GM23338 (cell line): Measurements from ENCODE around the gene SPATA13. TPM values are rescaled to one million over a fixed set of nuclear protein-coding genes. Genes with fewer than 3 reads are reported as not detected.

Experiments used
- ATAC-seq: fragments of 200-7000 bp; cut with Tn5 transposase; 3 replicates; pipeline ENCODE4 v1.9.1; 2020
- DNase-seq: peaks from one replicate; pipeline ENCODE4 v3.0.0-alpha.2; 2015; ENCODE audit warnings: low spot score
- H2AFZ ChIP-seq: fragments of 200-600 bp; sonication (generic); 2 replicates; pipeline ENCODE4 v1.8.0; 2016; ENCODE audit warnings: antibody characterized with exemption, mild to moderate bottlenecking, moderate library complexity
- H3F3A ChIP-seq: fragments of 200-600 bp; sonication (generic); replicated peaks from 2 replicates; pipeline ENCODE4 v1.8.0; 2017; ENCODE audit warnings: antibody characterized with exemption, mixed run types, low read depth
- H3K27ac ChIP-seq: fragments of 200-600 bp; sonication (generic); 2 replicates; pipeline ENCODE4 v1.6.1; 2016; ENCODE audit warnings: low read depth
- H3K27me3 ChIP-seq: fragments of 200-600 bp; sonication (generic); 2 replicates; pipeline ENCODE4 v1.8.0; 2016; ENCODE audit warnings: mild to moderate bottlenecking, mixed run types, moderate library complexity; ENCODE audit not compliant: insufficient read depth
- H3K36me3 ChIP-seq: fragments of 200-600 bp; sonication (generic); 2 replicates; pipeline ENCODE4 v1.8.0; 2016; ENCODE audit warnings: mild to moderate bottlenecking; ENCODE audit not compliant: insufficient read depth
- H3K4me1 ChIP-seq: fragments of 200-600 bp; sonication (generic); 2 replicates; pipeline ENCODE4 v1.8.0; 2016; ENCODE audit warnings: mild to moderate bottlenecking, moderate library complexity; ENCODE audit not compliant: insufficient read depth
- H3K4me2 ChIP-seq: fragments of 200-600 bp; sonication (generic); 2 replicates; pipeline ENCODE4 v1.7.1; 2017; ENCODE audit warnings: mixed run types
- H3K4me3 ChIP-seq: fragments of 200-600 bp; sonication (generic); 2 replicates; pipeline ENCODE4 v1.6.1; 2016; ENCODE audit warnings: mixed run types
- H3K79me2 ChIP-seq: fragments of 200-600 bp; sonication (generic); replicated peaks from 2 replicates; pipeline ENCODE4 v1.8.0; 2017; ENCODE audit warnings: mild to moderate bottlenecking; ENCODE audit not compliant: insufficient read depth
- H3K9me2 ChIP-seq: fragments of 200-600 bp; sonication (generic); 2 replicates; pipeline ENCODE4 v1.8.0; 2017; ENCODE audit not compliant: insufficient read depth
- H4K20me1 ChIP-seq: fragments of 200-600 bp; sonication (generic); replicated peaks from 2 replicates; pipeline ENCODE4 v1.8.0; 2017; ENCODE audit warnings: mild to moderate bottlenecking; ENCODE audit not compliant: insufficient read depth
- H3K27ac Mint-ChIP-seq: 2 replicates; pipeline ENCODE4 v1.8.0; 2020; ENCODE audit warnings: inconsistent platforms, mild to moderate bottlenecking, moderate library complexity, mixed read lengths
- H3K27me3 Mint-ChIP-seq: 3 replicates; pipeline ENCODE4 v1.8.0; 2022; ENCODE audit warnings: low read depth, mild to moderate bottlenecking, moderate library complexity, mixed read lengths, inconsistent platforms; ENCODE audit not compliant: insufficient read depth, poor library complexity
- H3K36me3 Mint-ChIP-seq: 3 replicates; pipeline ENCODE4 v1.8.0; 2021; ENCODE audit warnings: low read depth, mild to moderate bottlenecking, inconsistent platforms, moderate library complexity, mixed read lengths
- H3K4me1 Mint-ChIP-seq: 3 replicates; pipeline ENCODE4 v1.8.0; 2020; ENCODE audit warnings: mild to moderate bottlenecking, inconsistent platforms, mixed read lengths
- H3K4me3 Mint-ChIP-seq: 3 replicates; pipeline ENCODE4 v1.8.0; 2021; ENCODE audit warnings: moderate library complexity, mild to moderate bottlenecking, inconsistent platforms, mixed read lengths
- H3K9me3 Mint-ChIP-seq: 3 replicates; pipeline ENCODE4 v1.8.0; 2020; ENCODE audit warnings: moderate library complexity, mild to moderate bottlenecking, inconsistent platforms, mixed read lengths
- CREB1 ChIP-seq: fragments of 250-450 bp; sonication (Bioruptor Pico); IDR thresholded peaks from 2 replicates; pipeline ENCODE4 v1.5.0; 2020; ENCODE audit warnings: low read depth, mild to moderate bottlenecking, moderate library complexity
- CTCF ChIP-seq, 2 experiments: fragments of 200-600 bp in 1 of 2; sonication (generic) in 1 of 2; conservative IDR thresholded peaks; 2 replicates each; pipeline versions ENCODE4 v1.5.1 to v1.6.1; 2016 to 2017; ENCODE audit warnings: antibody characterized with exemption in 2 of 2, low read depth in 2 of 2, mild to moderate bottlenecking in 2 of 2, moderate library complexity in 1 of 2
- ETS1 ChIP-seq: IDR thresholded peaks from 2 replicates; pipeline ENCODE4 v1.6.1; 2016; ENCODE audit warnings: antibody characterized with exemption
- EZH2 ChIP-seq: fragments of 200-600 bp; sonication (generic); IDR thresholded peaks from one replicate; pipeline ENCODE4 v1.8.0; 2017; ENCODE audit warnings: antibody characterized with exemption, mild to moderate bottlenecking, low read depth; ENCODE audit not compliant: unreplicated experiment
- EZH2phosphoT487 ChIP-seq: fragments of 200-600 bp; sonication (generic); IDR thresholded peaks from one replicate; pipeline ENCODE4 v1.8.1; 2018; ENCODE audit warnings: antibody characterized with exemption; ENCODE audit not compliant: unreplicated experiment
- JUNB ChIP-seq: IDR thresholded peaks from one replicate; pipeline ENCODE4 v1.6.1; 2016; ENCODE audit warnings: antibody characterized with exemption; ENCODE audit not compliant: unreplicated experiment
- NANOG ChIP-seq: IDR thresholded peaks from 2 replicates; pipeline ENCODE4 v1.6.1; 2016; ENCODE audit warnings: antibody characterized with exemption, borderline replicate concordance
- POLR2AphosphoS5 ChIP-seq: IDR thresholded peaks from 2 replicates; pipeline ENCODE4 v1.6.1; 2016; ENCODE audit warnings: antibody characterized with exemption, low read depth
- REST ChIP-seq: IDR thresholded peaks from one replicate; pipeline ENCODE4 v1.6.1; 2018; ENCODE audit warnings: antibody characterized with exemption; ENCODE audit not compliant: unreplicated experiment
- STAT1 ChIP-seq: IDR thresholded peaks from one replicate; pipeline ENCODE4 v1.6.1; 2016; ENCODE audit warnings: antibody characterized with exemption; ENCODE audit not compliant: unreplicated experiment
- ZNF114 ChIP-seq: fragments of 250-450 bp; sonication (Bioruptor Pico); IDR thresholded peaks from 2 replicates; pipeline ENCODE4 v1.5.0; 2020; ENCODE audit warnings: mild to moderate bottlenecking, moderate library complexity
- ZNF331 ChIP-seq: fragments of 250-450 bp; sonication (Bioruptor Pico); IDR thresholded peaks from 2 replicates; pipeline ENCODE4 v1.5.0; 2020; ENCODE audit warnings: low read depth, mild to moderate bottlenecking, moderate library complexity
- ZNF462 ChIP-seq: fragments of 250-450 bp; sonication (Bioruptor Pico); IDR thresholded peaks from 2 replicates; pipeline ENCODE4 v1.5.0; 2020; ENCODE audit warnings: mild to moderate bottlenecking, moderate library complexity
- polyA plus RNA-seq: library from polyadenylated mRNA; unstranded; fragments of >200 nt; fragmentation: Nextera tagmentation; extraction: Ambion mirVana; gene quantifications from 2 replicates; pipeline ENCODE4 v1.2.1, GENCODE V29; 2016
- total RNA-seq: library from RNA; depleted of rRNA; stranded (reverse); fragments of >200 nt; shearing (Covaris generic); gene quantifications from 2 replicates; pipeline ENCODE4 v1.2.3, GENCODE V29; 2014

Gene SPATA13
- total and polyA plus RNA-seq, 2 experiments from 2014 or later, result 11.9 to 45.7 TPM

GRCh38 chr13:24180750-24181377, 20.3 kb downstream of the SPATA13 start:
- Histone ChIP-seq H3K27me3 (no peaks in the 10 kb centered on the region), H3K4me1 (peaks cover 12% of the 10 kb centered on the region), H3K36me3 (no peaks in the 10 kb centered on the region), H3K4me3 (no peak overlapping the region), H3K4me2 (no peak overlapping the region), H3F3A (no peaks in the 10 kb centered on the region), H4K20me1 (peaks cover 17% of the 10 kb centered on the region; the same call in 1 of the 2 replicates), H3K79me2 (peaks cover 93% of the 10 kb centered on the region), H3K27ac (no peak overlapping the region), H2AFZ (no peak overlapping the region), H3K9me2 (no peaks in the 10 kb centered on the region)
- Mint-ChIP-seq H3K27ac (no peak overlapping the region), H3K36me3 (no peaks in the 10 kb centered on the region; the same call in 2 of the 3 replicates), H3K4me1 (peaks cover 34% of the 10 kb centered on the region), H3K27me3 (no peaks in the 10 kb centered on the region), H3K9me3 (no peaks in the 10 kb centered on the region), H3K4me3 (no peak overlapping the region)
- ATAC-seq (no peak), DNase-seq (no peak)
- TF ChIP-seq ZNF462 (CRISPR knock-in tag), result no peak
- no peak for TF ChIP-seq NANOG
- no peak for TF ChIP-seq ZNF331 (CRISPR knock-in tag)
- TF ChIP-seq CTCF (conservative IDR thresholded peaks at IDR 0.05; ENCODE audit: low read depth in 2 of 2), result no peak
- TF ChIP-seq CREB1 (CRISPR knock-in tag), result no peak
- TF ChIP-seq POLR2AphosphoS5, result no peak
- TF ChIP-seq STAT1, result no peak
- no peak for TF ChIP-seq REST
- TF ChIP-seq ETS1, result no peak
- TF ChIP-seq EZH2, result no peak
- no peak for TF ChIP-seq JUNB
- no peak for TF ChIP-seq EZH2phosphoT487
- TF ChIP-seq ZNF114 (CRISPR knock-in tag), result no peak
